Measurements from ENCODE around the gene C19orf25. TPM values are rescaled to one million over a fixed set of nuclear protein-coding genes. Genes with fewer than 3 reads are reported as not detected.
A peak's percentile ranks its signal among the peaks of the same experiment; 100 is the strongest.

Gene C19orf25
- total RNA-seq, 1 donor from 2014 or later: 38.8 TPM

DNA sequence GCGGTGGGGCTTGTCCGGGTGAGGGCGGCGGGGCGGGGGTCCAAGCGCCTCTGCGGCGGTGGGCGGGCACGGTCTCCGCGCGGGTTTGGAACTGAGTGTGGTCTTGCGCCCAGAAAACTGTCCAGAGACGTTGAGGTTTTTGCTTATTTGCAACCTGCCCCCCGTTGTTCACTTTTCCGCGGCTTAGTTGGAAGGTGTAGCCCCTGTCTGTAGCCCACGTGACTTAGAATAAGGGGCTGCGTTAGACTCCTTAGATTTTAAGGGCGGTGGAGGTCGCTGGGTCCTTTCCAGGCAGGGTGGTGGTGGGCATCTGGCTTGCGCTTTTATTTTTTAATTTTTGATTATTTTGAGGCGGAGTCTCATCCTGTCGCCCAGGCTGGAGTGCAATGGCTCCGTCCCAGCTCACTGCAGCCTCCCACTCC, 40.1 kb downstream of the C19orf25 start:
- peak overlapping the region; percentile 81 for H3K4me3 ChIP-seq (ENCODE audit: low read depth, low read length)
- TF ChIP-seq, protein P1, sequence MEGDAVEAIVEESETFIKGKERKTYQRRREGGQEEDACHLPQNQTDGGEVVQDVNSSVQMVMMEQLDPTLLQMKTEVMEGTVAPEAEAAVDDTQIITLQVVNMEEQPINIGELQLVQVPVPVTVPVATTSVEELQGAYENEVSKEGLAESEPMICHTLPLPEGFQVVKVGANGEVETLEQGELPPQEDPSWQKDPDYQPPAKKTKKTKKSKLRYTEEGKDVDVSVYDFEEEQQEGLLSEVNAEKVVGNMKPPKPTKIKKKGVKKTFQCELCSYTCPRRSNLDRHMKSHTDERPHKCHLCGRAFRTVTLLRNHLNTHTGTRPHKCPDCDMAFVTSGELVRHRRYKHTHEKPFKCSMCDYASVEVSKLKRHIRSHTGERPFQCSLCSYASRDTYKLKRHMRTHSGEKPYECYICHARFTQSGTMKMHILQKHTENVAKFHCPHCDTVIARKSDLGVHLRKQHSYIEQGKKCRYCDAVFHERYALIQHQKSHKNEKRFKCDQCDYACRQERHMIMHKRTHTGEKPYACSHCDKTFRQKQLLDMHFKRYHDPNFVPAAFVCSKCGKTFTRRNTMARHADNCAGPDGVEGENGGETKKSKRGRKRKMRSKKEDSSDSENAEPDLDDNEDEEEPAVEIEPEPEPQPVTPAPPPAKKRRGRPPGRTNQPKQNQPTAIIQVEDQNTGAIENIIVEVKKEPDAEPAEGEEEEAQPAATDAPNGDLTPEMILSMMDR (IDR thresholded peaks at IDR 0.05; ENCODE audit: insufficient read depth, low read length, poor library complexity, severe bottlenecking): no peak
- H3K27me3 ChIP-seq (ENCODE audit: control insufficient read depth, insufficient read depth, low read length): no peaks in the 10 kb centered on the region
- DNase-seq (ENCODE audit: low read depth): no peak
- peaks cover 4% of the 10 kb centered on the region for H3K36me3 ChIP-seq (ENCODE audit: control insufficient read depth, insufficient read depth, low read length)

DNA sequence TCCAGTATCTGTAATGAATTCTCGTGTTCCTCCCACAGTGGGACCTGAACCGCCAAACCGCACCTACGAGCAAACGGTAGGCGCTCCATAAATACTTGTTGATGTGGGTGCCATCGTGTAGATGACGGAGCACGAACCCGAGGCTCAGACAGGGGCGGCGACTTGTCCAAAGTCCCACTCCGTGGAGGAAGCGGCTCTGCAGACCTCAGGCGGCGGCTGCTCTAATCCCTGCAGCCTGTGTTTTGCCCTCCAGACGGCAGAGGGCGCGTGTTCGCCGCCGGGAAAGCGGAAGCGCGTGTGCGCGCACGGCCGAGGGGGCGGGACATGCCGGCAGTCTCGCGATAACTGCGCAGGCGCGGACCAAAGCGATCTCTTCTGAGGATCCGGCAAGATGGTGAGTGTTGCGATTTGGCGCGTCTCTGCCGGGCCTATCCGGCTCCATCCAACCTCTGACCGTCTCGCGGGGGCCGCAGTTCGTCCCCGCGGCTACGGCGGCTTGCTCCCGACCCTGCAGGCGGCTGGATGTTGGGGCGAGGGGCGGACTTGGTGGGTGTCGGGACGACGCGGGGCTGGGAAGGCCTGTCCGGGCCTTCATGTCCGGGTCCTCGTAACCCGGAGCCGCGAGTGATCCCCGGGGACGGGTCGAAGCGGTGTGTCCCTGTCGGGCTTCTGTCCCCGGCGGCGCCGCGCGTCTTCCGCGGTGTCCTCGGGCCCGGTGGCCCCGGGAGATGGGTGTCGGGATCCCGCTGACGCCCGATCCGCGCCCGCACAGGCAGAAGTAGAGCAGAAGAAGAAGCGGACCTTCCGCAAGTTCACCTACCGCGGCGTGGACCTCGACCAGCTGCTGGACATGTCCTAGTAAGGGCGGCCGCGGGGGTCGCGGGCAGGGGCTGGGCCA, 40.7 kb downstream of the C19orf25 start, which contains the start of gene RPS15:
Gene RPS15 (plus strand): TSS at position 362 of the 898 bp plus-strand sequence. CDS start 30 bp downstream, at position 392.
- Histone ChIP-seq H3K4me3 (ENCODE audit: low read depth, low read length) (peak within 1 kb of the TSS; percentile 81), H3K36me3 (ENCODE audit: control insufficient read depth, insufficient read depth, low read length) (peaks cover 4% of the 10 kb centered on the region), H3K27me3 (ENCODE audit: control insufficient read depth, insufficient read depth, low read length) (no peaks in the 10 kb centered on the region)
- TF ChIP-seq, protein P1 (IDR thresholded peaks at IDR 0.05; ENCODE audit: insufficient read depth, low read length, poor library complexity, severe bottlenecking): peak; percentile 94
- DNase-seq (ENCODE audit: low read depth): peak; percentile 62

DNA sequence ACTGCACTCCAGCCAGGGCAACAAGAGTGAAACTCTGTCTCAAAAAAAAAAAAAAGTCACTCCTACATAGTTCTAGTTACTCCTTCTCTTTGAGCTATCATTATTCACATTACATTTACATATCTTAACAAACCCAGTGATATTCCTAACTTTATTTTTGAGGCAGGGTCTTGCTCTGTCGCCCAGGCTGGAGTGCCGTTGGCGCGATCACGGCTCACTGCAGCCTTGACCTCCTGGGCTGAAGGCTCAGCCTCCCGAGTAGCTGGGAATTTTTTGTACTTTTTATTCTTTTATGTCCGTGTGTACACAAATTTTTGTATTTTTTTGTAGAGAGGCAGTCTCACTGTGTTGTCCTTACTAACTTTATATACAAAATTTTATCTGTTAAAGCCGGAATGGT, 41.4 kb downstream of the C19orf25 start:
- no peaks in the 10 kb centered on the region for H3K27me3 ChIP-seq (ENCODE audit: control insufficient read depth, insufficient read depth, low read length)
- DNase-seq (ENCODE audit: low read depth): no peak
- H3K4me3 ChIP-seq (ENCODE audit: low read depth, low read length): no peak overlapping the region
- H3K36me3 ChIP-seq (ENCODE audit: control insufficient read depth, insufficient read depth, low read length): peaks cover 6% of the 10 kb centered on the region
- TF ChIP-seq, protein P1 (IDR thresholded peaks at IDR 0.05; ENCODE audit: insufficient read depth, low read length, poor library complexity, severe bottlenecking): no peak

DNA sequence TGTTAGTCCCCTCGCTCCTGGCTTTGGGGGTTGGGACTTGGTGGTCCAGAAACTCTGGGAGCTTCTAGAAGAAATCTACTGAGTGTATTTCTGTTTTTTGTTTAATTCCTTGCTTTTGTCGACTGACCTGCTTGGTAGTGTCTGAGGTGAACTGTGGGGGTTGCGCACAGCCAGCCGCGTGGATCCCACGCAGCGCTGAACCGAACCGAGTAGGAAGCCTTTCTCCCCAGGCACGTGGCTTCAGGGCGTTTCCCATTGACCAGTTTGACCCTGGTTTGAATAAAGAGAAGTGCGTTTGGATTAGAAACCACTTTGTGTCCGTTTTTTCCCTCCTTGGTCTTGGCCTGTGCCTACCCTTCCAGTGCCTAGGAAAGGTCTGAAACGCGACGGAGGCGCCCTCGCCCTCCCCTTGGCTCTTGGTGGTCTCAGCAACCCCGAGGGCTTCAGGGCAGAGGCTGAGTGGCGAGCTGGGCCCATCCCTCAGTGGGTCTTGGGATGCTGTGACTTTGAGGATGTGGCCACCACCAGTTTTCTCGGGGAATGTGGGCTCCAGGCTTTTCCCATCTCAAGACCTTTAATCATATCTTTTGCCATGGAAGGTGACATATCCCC, 43.5 kb downstream of the C19orf25 start:
- no peak for DNase-seq (ENCODE audit: low read depth)
- H3K4me3 ChIP-seq (ENCODE audit: low read depth, low read length): no peak overlapping the region

DNA sequence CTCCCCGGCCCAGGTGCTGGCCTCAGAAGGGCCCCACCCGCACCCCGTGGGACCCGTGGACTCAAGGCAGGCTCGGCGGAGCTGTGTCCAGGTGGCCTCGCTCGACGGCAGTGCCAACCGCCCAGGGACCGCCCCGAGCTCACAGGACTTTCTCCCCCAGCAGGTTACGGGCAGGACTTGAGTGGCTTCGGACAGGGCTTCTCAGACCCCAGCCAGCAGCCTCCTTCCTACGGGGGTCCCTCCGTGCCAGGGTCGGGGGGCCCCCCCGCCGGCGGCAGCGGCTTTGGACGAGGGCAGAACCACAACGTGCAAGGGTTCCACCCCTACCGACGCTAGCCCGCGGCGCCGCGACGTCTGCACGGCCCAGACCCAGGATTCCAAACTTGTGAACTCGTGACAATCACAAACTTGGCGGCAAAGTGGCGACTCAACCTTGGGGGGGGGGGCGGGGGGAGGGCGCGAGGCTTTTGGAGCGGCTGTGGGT, 44.4 kb downstream of the C19orf25 start:
- Histone ChIP-seq H3K36me3 (ENCODE audit: control insufficient read depth, insufficient read depth, low read length) (peaks cover 10% of the 10 kb centered on the region), H3K4me3 (ENCODE audit: low read depth, low read length) (no peak overlapping the region), H3K27me3 (ENCODE audit: control insufficient read depth, insufficient read depth, low read length) (no peaks in the 10 kb centered on the region)
- TF ChIP-seq, protein P1 (IDR thresholded peaks at IDR 0.05; ENCODE audit: insufficient read depth, low read length, poor library complexity, severe bottlenecking): no peak
- no peak for DNase-seq (ENCODE audit: low read depth)

More for the DNA sequence above, 43.5 kb downstream of the C19orf25 start:
- H3K27me3 ChIP-seq (ENCODE audit: control insufficient read depth, insufficient read depth, low read length): no peaks in the 10 kb centered on the region
- TF ChIP-seq, protein P1 (IDR thresholded peaks at IDR 0.05; ENCODE audit: insufficient read depth, low read length, poor library complexity, severe bottlenecking): no peak
- H3K36me3 ChIP-seq (ENCODE audit: control insufficient read depth, insufficient read depth, low read length): peaks cover 6% of the 10 kb centered on the region
